ENCODE results near the gene UQCR11. TPM values are rescaled to one million over a fixed set of nuclear protein-coding genes. Genes with fewer than 3 reads are reported as not detected.

UQCR11 gene
- polyA plus RNA-seq, 1 donor (not counting 4 experiments of a cell fraction or from before 2014, with no cell fraction given): 327 TPM

- no peaks in the 10 kb centered on the region for H3K9me3 ChIP-seq (ENCODE audit: control insufficient read depth, low read depth, low read length)
- H3K4me3 ChIP-seq (ENCODE audit: control insufficient read depth in 2 of 3, extremely low read depth in 1 of 3, insufficient read depth in 2 of 3, low read depth in 1 of 3, low read length in 3 of 3): no peak overlapping the region
- H3K27ac ChIP-seq (ENCODE audit: control insufficient read depth, insufficient read depth, low read length): no peak overlapping the region
- peaks cover 3% of the 10 kb centered on the region for H3K9me1 ChIP-seq (ENCODE audit: control insufficient read depth, extremely low read depth, insufficient read depth, low read length)
- FAIRE-seq (no peak), DNase-seq (ENCODE audit: low read depth, low spot score) (no peak)
- peaks cover 20% of the 10 kb centered on the region for H3K79me2 ChIP-seq (ENCODE audit: control insufficient read depth, insufficient read depth, low read length)
- no peak overlapping the region for H2AFZ ChIP-seq (ENCODE audit: control insufficient read depth, low read length)
- no peak overlapping the region for H3K9ac ChIP-seq (ENCODE audit: control insufficient read depth, extremely low read depth, insufficient read depth, low read length)
- dilution Hi-C loops (cut with MboI; ENCODE audit: extremely low pct_ligation_motif_present, low sequenced_read_pairs): no loop called here
- H3K4me1 ChIP-seq (ENCODE audit: control insufficient read depth, extremely low read depth, insufficient read depth, low read length): peaks cover 20% of the 10 kb centered on the region
- no peak overlapping the region for H3K4me2 ChIP-seq (ENCODE audit: control insufficient read depth, extremely low read depth, insufficient read depth, low read depth, low read length)
- peaks cover 5 to 10% of the 10 kb centered on the region in 2 experiments for H3K36me3 ChIP-seq (ENCODE audit: control insufficient read depth in 2 of 2, extremely low read depth in 1 of 2, insufficient read depth in 2 of 2, low read length in 2 of 2)
- no peak for TF ChIP-seq EZH2 (IDR thresholded peaks at IDR 0.05; ENCODE audit: low read length)
- TF ChIP-seq CTCF (optimal IDR thresholded peaks at IDR 0.05 in 1 of 3, IDR thresholded peaks at IDR 0.05 in 1 of 3, conservative IDR thresholded peaks at IDR 0.05 in 1 of 3; ENCODE audit: extremely low read depth in 1 of 3, insufficient read depth in 2 of 3, low read length in 3 of 3): no peak
- H3K27me3 ChIP-seq (ENCODE audit: control insufficient read depth, extremely low read depth, insufficient read depth, low read length): no peaks in the 10 kb centered on the region
- peaks cover 4% of the 10 kb centered on the region for H4K20me1 ChIP-seq (ENCODE audit: control insufficient read depth, extremely low read depth, insufficient read depth, low read length)
These were observed 20.1 kb downstream of the UQCR11 start for GRCh38 chr19:1585243-1585580.

DNA sequence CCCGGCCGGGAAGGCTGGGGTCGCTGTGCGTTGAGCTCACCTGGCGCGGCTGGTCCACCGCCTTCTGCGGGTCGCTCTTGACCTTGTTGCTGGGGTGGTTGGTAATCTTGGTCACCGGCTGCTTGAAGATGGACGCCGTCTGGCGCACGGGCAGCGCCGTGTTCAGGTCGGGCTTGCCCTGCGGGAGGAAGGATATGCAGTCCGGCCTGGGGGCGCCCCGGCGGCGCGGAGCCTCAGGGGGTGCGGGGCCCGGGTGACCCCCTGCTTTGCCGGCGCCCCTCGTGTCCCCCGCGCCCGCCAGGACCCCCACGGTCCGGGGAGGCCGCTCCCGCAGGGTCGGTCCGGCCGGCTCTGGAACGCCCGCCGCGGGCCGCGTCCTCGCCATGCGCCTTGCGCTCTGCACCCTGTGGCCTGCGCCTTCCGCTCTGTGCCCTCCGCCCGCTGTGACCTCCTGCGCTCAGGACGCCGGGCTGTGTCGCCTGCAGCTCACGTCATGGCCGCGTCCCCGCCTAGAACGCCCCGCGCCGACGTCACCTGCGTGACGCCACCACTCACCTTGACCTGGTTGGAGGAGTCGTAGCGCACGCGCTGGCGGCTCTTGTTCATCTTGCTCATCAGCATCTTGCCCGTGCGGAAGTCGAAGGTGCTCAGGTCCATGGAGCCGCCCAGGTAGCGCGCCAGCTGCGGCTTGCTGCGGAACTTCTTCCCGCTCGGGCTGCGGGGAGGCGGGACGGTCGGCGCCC is 20.6 kb downstream of the UQCR11 start:
- FAIRE-seq: no peak
- DNase-seq (ENCODE audit: low read depth, low spot score): no peak
- Histone ChIP-seq H3K4me2 (ENCODE audit: control insufficient read depth, extremely low read depth, insufficient read depth, low read depth, low read length) (no peak overlapping the region), H3K9ac (ENCODE audit: control insufficient read depth, extremely low read depth, insufficient read depth, low read length) (no peak overlapping the region), H3K79me2 (ENCODE audit: control insufficient read depth, insufficient read depth, low read length) (peaks cover 15% of the 10 kb centered on the region), H3K36me3 (ENCODE audit: control insufficient read depth in 2 of 2, extremely low read depth in 1 of 2, insufficient read depth in 2 of 2, low read length in 2 of 2) (peaks cover 5 to 10% of the 10 kb centered on the region in 2 experiments), H3K4me3 (ENCODE audit: control insufficient read depth in 2 of 3, extremely low read depth in 1 of 3, insufficient read depth in 2 of 3, low read depth in 1 of 3, low read length in 3 of 3) (no peak overlapping the region), H3K9me3 (ENCODE audit: control insufficient read depth, low read depth, low read length) (no peaks in the 10 kb centered on the region), H4K20me1 (ENCODE audit: control insufficient read depth, extremely low read depth, insufficient read depth, low read length) (peaks cover 4% of the 10 kb centered on the region), H3K27me3 (ENCODE audit: control insufficient read depth, extremely low read depth, insufficient read depth, low read length) (no peaks in the 10 kb centered on the region), H3K9me1 (ENCODE audit: control insufficient read depth, extremely low read depth, insufficient read depth, low read length) (peaks cover 3% of the 10 kb centered on the region), H3K4me1 (ENCODE audit: control insufficient read depth, extremely low read depth, insufficient read depth, low read length) (peaks cover 15% of the 10 kb centered on the region), H3K27ac (ENCODE audit: control insufficient read depth, insufficient read depth, low read length) (no peak overlapping the region), H2AFZ (ENCODE audit: control insufficient read depth, low read length) (no peak overlapping the region)
- TF ChIP-seq EZH2 (IDR thresholded peaks at IDR 0.05; ENCODE audit: low read length) (no peak), CTCF (optimal IDR thresholded peaks at IDR 0.05 in 1 of 3, IDR thresholded peaks at IDR 0.05 in 1 of 3, conservative IDR thresholded peaks at IDR 0.05 in 1 of 3; ENCODE audit: extremely low read depth in 1 of 3, insufficient read depth in 2 of 3, low read length in 3 of 3) (no peak)
- dilution Hi-C loops (cut with MboI; ENCODE audit: extremely low pct_ligation_motif_present, low sequenced_read_pairs): no loop called here
